ENCODE measurements around the gene NTN3.
"Not testable (repeated sequence)": the region's sequence is repeated elsewhere in the genome, so short reads cannot be mapped to it uniquely, and the experiment has no call there.

The NTN3 gene

DNA sequence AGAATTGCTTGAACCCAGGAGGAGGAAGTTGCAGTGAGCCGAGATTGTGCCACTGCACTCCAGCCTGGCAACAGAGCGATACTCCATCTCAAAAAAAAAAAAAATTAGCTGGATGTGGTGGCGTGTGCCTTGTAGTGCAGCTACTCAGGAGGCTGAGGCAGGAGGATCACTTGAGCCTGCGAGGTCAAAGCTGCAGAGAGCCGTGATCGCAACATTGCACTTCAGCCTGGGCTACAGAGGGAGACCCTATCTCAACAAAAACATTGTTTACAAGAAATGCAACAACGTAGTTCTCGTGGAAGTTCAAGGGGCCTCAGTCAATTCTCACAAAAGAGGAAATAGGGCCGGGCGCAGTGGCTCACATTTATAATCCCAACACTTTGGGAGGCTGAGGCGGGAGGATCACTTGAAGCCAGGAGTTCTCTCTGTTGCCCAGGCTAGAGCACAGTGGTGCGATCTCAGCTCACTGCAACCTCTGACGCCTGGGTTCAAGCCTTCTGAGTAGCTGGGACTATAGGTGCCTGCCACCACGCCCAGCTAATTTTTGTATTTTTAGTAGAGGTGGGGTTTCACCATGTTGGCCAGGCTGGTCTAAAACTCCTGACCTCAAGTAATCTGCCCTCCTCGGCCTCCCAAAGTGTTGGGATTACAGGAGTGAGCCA, 29.8 kb upstream of the NTN3 start:
- not testable (repeated sequence) for DNase-seq (ENCODE audit: low read depth in 2 of 2)

DNA sequence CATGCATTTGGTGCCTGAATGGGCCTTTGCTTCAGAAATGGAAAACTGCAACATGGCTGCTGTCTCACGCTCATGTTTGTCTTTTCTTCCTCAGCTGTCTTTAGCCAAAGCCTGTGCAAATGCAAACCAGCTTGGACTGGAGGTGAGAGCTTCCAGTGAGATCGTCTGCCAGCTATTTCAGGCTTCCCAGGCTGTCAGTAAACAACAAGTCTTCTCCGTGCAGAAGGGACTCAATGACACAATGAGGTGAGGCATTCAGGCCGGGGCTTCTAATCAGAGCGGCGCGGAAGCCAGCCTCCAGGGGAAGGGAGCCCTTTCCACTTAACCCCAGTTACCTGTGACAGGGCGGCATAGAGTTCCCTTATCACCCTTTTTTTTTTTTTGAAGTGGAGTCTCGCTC, 27.5 kb upstream of the NTN3 start:
- DNase-seq (ENCODE audit: low read depth in 2 of 2), result no peak

DNA sequence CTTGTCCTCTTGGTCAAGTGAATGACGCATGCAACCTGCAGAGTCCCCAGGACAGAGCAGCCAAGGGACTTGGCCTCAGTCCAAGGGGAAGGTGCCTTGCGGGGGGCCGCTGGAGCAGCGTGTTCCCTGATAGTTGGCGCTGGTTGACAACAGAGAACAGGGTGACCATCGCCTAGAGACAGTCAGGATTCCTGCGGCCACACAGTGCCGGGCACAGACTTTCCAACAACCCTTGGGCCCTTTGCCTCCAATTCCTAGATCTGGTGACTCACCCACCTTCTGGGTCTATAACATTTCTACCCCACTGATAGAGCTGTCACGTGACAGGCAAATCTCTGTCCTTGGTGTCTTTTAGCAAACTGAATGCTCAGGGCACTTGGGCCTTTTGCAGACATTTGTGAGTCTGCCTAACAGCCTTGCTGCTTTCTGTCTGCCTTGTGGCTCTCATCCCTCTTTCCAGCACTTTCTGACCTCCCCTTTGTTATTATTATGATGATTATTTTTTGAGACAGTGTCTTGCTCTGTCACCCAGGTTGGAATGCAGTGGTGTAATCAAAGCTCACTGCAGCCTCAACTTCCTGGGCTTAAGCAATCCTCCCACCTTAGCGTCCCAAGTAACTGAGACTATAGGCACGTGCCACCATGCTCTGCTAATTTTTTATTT, 23.0 kb upstream of the NTN3 start:
- DNase-seq (ENCODE audit: low read depth in 2 of 2), result no peak

DNA sequence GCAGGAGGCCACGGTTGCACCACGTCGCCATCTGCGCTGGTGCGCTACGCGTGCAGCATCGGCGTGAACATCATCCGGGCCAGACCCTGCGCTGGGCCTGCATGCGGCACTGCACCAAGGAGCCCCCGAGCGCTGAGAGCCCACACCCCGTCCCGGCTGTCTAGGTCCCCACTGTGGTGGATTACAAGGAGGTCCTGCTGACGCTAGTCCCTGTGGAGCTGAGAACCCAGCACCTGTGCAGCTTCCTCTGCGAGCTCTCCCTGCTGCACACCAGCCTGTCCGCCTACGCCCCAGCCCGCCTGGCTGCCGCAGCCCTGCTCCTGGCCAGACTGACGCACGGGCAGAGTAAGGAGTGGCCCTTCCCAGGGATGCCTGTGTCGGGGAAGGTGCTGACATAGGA, 22.0 kb upstream of the NTN3 start:
- DNase-seq (ENCODE audit: low read depth in 2 of 2), result no peak

DNA sequence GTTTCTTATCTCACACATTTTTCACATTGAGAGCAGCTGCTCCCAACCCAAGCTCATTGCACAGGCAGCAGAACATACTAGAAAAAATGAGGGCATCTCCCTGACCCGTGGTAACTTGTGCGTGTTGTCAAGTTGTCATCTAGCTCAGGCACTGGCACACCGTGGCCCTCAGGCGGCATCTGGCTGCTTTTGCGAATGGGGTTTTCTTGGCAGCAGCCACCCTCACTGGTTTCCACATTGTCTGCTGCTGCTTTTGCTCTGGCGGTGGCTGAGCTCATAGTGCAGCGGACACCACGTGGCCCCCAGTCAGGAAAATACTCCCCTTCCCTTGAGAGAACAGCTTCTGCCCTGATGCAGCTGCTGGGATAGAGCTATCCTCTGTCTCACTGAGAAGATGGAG, 20.6 kb upstream of the NTN3 start:
- no peak for DNase-seq (ENCODE audit: low read depth in 2 of 2)

DNA sequence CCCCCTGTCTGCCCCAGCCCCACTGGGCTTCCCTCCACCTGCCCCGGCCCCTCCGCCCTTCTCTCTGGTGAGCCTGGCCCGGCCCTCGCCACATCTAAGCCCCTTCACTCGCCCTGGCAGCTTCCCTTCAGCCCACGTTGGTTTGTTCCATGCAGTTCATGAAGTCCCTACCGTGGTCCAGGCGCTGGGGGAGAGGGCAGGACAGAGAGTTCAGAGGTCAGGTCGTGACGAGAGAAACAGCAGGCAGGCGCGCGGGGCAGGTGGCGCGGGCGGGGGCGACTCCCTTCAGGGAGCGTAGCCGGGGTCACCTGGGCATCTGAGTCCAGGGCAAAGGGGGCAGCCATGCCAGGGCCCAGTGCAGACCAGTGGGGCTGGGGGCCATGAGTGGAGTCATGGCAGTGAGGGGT, 20.1 kb upstream of the NTN3 start:
- DNase-seq (ENCODE audit: low read depth in 2 of 2), result no peak

DNA sequence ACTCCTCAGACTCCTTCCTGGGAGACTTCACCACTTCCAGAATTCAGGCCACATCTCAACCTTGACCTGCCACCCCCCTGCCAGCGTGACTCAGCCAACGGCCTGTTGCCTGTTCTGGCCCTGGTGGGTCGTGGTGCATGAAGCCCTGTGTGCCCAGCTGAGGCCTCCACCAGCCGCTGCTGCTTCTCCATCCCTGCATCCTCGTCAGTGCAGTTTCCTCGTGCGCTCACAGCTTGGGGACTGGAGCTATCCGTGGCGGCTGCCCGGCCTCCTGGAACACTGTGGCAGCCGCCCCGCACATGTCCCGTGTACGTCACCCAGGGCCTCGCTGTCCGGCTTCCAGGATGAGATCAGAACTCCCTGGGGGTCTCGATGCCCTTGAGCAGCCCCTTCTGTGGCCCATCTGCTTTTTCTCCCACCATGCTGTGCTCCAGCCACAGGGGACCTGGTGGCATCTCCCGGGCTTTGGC, 19.2 kb upstream of the NTN3 start:
- no peak for DNase-seq (ENCODE audit: low read depth in 2 of 2)

DNA sequence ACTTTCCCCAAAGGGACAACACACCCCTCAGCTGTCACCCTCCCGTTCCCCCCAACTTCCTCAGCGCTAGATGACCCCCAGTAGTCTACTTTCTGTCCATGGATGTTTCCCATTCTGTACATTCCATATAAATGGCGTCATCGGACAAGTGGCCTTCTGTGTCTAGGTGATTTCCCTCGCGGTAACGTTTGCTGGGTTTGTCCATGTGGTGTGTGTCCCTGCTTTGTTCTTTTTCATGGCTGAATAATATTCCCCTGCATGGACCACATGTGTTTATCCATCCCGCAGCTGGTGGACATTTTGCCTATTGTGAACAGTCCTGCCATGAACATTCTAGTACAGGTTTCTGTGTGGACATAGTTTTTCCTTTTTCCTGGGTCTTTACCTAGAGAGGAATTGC, 18.4 kb upstream of the NTN3 start:
- no peak for DNase-seq (ENCODE audit: low read depth in 2 of 2)

DNA sequence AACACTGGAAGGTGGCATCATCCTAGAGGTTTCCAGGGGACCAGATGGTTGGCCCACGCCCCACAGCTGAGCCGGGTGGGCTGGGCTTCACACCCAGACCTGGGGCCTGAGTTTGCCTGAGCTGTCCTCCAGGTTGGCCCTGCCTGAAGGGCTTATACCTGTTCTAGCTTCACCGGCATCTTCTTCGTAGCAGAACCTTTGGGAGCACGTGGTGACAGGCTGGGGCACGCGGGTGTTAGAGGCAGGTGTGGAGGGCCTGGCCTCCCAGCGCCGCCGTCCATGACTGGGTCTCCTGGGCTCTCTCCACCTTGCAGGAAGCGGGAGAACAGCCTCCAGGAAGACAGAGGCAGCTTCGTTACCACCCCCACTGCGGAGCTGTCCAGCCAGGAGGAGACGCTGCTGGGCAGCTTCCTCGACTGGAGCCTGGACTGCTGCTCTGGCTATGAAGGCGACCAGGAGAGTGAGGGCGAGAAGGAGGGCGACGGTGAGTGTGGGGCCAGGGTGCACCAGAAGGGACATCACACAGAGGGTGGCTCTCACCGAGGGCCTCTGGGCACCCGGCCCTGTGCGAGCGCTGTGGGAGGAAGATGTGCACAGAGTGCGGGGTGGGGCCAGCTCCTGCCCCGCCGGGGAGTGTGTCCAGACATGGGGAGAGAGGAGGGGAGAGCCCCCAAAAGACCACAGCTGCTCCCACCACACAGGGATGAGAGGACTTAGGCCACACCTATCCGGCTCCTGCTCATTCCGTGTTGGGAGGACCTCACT, 15.8 kb upstream of the NTN3 start:
- DNase-seq (ENCODE audit: low read depth in 2 of 2), result no peak

DNA sequence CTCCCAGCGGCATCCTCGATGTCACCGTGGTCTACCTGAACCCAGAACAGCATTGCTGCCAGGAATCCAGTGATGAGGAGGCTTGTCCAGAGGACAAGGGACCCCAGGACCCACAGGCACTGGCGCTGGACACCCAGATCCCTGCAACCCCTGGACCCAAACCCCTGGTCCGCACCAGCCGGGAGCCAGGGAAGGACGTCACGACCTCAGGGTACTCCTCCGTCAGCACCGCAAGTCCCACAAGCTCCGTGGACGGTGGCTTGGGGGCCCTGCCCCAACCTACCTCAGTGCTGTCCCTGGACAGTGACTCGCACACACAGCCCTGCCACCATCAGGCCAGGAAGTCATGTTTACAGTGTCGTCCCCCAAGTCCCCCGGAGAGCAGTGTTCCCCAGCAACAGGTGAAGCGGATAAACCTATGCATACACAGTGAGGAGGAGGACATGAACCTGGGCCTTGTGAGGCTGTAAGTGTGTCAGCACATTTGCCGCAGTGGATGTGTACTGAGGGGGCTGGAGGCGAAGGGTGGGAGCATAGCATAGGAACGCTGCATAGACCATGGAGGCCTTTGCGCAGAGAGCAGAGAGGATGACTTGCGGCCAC, 14.4 kb upstream of the NTN3 start:
- DNase-seq (ENCODE audit: low read depth in 2 of 2), result no peak

DNA sequence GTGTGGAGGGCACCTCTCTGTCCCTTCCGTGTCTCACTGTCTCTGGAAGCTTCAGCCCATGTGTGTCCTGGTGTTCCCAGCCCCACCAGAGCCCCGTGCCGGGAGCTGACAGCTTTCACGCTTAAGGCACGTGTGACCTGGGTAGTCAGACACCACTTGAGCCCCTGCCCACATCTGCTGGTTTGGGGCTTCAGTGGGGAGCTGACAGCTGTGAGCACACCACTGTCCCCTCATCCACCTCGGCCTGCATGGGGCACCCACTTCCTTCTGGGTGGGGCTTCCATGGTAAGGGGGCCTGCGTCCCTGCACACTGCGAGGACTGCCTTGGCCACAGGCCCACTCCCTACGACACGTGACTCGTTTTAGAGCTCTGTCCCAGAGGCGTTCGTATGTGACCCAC, 13.8 kb upstream of the NTN3 start:
- no peak for DNase-seq (ENCODE audit: low read depth in 2 of 2)

DNA sequence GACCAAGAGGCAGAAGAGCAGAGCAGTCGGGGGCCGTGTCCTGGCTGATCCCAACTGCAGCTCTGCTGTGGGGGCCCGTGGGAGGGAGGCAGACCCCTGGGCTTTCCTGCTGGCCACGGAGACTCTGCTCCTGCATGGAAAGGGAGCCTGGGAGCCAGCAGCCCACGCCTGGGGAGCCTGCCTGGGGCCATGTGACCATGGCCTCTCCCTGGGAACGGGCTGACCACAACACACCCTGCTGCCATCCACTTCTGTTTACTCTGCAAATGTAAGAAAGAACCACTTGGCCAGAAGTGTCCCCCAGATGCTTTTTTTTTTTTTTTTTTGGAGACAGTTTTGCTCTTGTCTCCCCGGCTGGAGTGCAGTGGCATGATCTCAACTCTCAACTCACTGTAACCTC, 13.2 kb upstream of the NTN3 start:
- no peak for DNase-seq (ENCODE audit: low read depth in 2 of 2)

DNA sequence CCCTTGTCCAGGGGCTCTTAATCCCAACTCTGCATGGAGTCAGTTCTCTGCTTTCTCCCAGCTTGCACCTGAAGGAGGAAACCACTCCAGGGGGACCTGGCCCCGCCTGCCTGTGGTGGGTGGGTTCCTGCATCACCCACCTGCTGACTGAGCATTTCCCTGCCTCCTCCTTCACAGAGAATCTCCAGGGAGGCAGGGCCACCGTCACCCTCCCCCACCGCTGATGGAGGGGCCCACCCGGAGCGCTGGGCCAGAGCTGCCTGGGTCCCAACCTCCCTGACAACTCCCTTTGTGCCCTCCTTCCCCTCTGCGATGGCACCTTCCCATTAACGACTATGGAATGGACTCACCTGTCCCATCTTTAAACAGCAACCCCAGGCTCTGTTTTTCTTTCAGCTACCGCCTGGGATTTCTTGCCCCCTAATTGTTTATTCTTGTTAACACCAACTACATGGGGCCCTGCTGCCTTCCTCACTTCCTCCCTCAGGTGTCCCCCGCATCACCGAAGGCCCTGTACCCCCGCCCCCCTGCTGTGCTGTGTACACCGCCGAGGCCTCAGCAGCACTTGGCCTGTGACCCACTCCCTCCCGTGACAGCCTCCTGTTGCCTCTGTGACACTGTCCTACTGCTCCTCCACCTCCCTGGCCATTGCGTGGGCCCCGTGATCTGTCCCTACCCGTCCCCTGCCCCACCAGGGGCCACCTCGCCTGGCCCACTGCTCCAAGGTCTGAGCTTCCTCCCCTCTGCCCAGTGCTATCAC, 12.0 kb upstream of the NTN3 start:
- no peak for DNase-seq (ENCODE audit: low read depth in 2 of 2)

DNA sequence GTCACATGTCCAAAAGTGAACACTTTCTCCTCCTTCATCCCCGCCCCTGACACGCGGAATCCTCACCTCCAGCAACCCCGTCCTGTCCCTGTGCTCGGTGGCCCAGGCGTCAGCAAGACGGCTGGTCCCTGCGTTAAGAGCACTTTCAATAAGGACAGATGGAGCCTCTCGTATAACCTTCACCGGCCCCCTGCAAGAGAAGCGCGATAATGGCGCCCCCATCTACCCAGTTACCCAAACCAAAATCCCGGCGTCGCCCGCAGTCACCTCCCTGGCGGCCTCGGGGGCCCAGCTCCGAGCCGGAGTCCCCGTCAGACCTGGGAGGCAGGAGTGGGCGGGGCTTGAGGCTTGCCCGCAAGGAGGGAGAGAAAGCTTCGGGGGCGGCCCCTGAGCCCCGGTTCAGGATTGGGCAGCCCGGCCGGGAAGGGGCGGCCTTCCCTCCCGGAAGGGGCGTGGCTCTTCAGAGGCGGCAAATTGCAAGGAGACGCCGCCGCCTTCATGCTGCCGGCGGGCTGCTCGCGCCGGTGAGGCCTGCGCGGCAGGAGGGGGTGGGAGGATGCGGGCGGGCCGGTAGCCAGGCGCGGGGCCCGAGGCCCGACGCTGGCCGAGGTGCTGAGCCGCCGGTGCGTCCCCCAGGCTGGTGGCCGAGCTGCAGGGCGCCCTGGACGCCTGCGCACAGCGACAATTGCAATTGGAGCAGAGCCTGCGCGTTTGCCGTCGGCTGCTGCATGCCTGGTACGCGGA, 11.3 kb upstream of the NTN3 start, which contains the start of gene TEDC2:
TEDC2 (plus strand) TSS at position 463 of the 744 bp plus-strand sequence; CDS start at position 499, 36 bp downstream.
- DNase-seq (ENCODE audit: low read depth in 2 of 2), result peak; percentile 59 to 68

DNA sequence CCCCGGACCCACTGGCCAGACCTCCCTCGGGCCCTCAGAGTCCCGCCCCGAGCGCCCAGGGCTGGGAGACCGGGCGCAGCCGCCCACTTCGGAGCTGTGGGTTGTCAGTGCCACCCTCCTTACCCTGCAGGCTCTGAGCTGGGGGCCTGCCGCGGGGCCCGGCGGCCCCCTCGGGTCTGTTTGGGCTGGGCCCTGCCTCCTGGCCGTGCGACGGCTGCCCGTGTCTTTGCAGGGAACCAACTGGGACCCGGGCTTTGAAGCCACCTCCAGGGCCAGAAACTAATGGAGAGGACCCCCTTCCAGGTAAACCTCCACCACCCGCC, 10.7 kb upstream of the NTN3 start:
- DNase-seq (ENCODE audit: low read depth in 2 of 2), result no peak

DNA sequence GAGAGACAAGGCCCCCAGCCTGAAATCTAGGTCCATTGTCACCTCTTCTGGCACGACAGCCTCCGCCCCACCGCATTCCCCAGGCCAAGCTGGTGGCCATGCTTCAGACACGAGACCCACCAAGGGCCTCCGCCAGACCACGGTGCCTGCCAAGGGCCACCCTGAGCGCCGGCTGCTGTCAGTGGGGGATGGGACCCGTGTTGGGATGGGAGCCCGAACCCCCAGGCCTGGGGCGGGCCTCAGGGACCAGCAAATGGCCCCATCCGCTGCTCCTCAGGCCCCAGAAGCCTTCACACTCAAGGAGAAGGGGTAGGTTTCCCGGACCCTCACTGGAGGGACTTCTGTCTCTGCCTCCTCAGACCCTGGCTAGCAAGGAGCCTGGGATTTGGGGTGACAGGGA, 10.2 kb upstream of the NTN3 start:
- DNase-seq (ENCODE audit: low read depth in 2 of 2), result no peak

DNA sequence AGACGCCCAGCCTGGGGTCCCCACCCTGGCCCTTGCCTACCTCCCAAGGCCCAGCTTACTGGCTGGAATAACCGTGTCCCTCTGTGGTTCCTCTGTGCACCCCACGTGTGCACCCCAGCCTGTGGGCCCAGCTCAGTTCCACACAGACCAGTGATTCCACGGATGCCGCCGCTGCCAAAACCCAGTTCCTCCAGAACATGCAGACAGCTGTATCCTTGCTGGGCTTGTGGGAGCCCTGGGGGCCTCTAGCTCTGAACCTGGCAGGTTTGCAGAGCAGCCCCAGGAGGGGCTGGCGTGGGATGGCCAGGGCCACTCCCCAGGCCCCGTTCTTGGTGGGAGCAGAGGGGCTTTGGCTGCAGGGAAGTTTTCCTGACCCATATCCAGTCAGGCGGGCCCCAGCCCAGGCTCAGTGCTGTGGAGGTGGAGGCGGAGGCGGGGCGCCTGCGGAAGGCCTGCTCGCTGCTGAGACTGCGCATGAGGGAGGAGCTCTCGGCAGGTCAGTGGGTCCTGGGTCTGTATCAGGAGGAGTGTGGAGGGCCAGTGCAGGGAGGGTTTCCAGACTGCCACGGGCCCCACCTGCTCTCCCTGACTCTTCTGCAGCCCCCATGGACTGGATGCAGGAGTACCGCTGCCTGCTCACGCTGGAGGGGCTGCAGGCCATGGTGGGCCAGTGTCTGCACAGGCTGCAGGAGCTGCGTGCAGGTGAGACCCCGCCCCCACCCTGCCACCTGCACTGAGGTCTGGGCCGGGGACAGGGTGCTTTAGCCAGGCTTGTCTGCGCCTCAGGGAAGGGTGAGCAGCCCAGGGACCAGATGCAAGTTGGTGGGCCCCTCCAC, 8.8 kb upstream of the NTN3 start:
- DNase-seq (ENCODE audit: low read depth in 2 of 2), result no peak

DNA sequence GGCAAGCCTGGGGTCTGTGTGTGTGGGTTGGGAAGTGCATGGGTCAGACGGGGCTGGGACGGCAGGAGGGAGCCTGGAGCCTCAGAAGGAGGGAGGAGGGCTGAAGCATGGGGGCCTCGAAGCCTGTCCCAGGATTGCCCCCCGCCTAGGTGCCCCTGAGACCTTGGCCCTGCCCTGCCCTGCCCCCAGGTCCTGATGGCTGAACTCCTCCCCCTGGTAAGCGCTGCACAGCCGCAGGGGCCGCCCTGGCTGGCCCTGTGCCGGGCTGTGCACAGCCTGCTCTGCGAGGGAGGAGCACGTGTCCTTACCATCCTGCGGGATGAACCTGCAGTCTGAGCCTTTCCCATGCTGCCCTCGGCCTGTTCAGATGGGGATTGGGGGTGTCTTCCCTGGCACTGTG, 6.8 kb upstream of the NTN3 start:
- no peak for DNase-seq (ENCODE audit: low read depth in 2 of 2)

DNA sequence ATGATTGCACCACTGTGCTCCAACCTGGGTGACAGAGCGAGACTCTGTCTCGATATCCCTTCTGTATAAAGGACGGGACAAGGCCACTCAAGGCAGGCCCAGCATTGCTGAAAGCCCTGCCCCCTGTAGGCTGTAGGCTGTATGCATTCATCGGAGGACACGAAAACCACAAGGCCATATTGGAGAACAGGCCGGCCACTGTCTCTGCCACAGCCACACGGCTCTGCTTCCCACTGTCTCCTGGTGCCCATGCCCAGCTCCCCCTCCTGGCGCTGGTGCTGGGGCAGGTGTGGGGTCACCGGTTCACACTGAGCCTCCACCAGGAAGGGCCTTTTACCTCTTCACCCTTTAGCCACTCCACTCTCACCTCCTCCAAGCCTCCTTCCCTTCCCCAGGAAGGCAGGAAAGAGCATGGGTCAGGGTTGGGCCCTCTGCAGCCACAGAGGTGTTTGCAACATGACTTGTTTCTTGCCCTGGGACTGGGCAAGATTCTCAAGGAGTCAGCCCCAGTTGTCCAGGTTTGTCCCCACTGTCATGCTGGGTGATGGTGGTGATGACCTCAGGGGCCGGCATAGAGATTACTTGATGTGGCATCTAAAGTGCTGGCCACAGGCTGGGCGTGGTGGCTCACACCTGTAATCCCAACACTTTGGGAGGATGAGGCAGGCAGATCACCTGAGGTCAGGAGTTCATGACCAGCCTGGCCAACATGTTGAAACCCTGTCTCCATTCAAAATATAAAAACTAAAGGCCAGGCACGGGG, 5.3 kb upstream of the NTN3 start:
- DNase-seq (ENCODE audit: low read depth in 2 of 2), result no peak

All from fibroblast of skin of left biceps (primary cell).